ENCODE results near the gene SREK1IP1. TPM values are rescaled to one million over a fixed set of nuclear protein-coding genes. Genes with fewer than 3 reads are reported as not detected.

Gene SREK1IP1
- 23.8 TPM for polyA plus RNA-seq (2012; ENCODE audit: insufficient read length, low read depth)

DNA sequence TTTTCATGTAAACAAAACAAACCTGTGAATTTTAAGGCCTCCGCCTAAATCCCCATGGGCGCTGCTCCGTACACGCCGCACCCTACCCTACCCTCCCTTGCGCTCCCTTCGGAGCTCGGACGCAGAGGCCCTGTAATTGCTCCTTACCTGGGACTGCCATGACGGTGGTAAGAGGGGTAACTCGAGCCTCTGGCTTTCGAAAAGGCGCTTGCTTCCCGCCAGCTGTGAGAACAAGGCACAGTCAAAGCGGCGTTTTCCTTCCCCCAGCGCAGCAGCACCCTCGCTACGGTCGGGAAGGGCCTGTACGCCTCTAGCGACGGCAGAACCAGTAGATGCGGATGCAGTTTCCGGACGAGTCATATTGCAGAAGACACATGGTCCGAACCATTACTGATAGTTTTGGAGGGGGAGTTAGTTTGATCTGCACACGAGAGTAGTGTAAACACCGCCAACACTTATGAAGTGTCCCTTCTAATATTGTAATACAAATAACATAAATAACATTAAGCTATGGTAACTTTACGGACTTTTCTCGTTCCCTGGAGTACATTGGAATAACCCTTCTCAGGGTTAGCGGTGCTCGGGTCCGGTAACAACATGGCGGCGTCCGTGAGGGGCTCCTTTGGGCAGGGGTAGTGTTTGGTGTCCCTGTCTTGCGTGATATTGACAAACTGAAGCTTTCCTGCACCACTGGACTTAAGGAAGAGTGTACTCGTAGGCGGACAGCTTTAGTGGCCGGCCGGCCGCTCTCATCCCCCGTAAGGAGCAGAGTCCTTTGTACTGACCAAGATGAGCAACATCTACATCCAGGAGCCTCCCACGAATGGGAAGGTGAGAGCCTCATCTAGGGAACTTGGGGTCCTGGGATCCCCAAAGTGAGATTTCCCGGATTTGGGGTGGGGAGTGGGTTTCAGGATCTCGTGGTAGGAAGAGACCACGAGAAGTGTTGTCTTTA lies at the start of gene SREK1IP1, which contains the start of gene CWC27:
Gene SREK1IP1 (minus strand): TSS at position 334 of the 955 bp plus-strand sequence. CDS start 174 bp downstream, at position 160.
Gene CWC27 (plus strand): TSS at position 573 of the 955 bp plus-strand sequence. CDS start 217 bp downstream, at position 790.
- TF ChIP-seq TAF1 (IDR thresholded peaks at IDR 0.05; ENCODE audit: borderline replicate concordance, insufficient read depth, low read length) (peak; percentile 93; the same call in 1 of the 2 replicates), FOXP2 (optimal IDR thresholded peaks at IDR 0.05; ENCODE audit: borderline replicate concordance, extremely low read depth, extremely low read length, insufficient read depth) (peak; percentile 74), SIN3A (IDR thresholded peaks at IDR 0.05; ENCODE audit: borderline replicate concordance, insufficient read depth, low read length) (0 out of 2 replicates have a peak, but pooled peaks have one; percentile 31), POLR2AphosphoS5 (IDR thresholded peaks at IDR 0.05; ENCODE audit: low read depth, low read length) (peak; percentile 56; the same call in 1 of the 2 replicates)
- TF ChIP-seq, protein P1, sequence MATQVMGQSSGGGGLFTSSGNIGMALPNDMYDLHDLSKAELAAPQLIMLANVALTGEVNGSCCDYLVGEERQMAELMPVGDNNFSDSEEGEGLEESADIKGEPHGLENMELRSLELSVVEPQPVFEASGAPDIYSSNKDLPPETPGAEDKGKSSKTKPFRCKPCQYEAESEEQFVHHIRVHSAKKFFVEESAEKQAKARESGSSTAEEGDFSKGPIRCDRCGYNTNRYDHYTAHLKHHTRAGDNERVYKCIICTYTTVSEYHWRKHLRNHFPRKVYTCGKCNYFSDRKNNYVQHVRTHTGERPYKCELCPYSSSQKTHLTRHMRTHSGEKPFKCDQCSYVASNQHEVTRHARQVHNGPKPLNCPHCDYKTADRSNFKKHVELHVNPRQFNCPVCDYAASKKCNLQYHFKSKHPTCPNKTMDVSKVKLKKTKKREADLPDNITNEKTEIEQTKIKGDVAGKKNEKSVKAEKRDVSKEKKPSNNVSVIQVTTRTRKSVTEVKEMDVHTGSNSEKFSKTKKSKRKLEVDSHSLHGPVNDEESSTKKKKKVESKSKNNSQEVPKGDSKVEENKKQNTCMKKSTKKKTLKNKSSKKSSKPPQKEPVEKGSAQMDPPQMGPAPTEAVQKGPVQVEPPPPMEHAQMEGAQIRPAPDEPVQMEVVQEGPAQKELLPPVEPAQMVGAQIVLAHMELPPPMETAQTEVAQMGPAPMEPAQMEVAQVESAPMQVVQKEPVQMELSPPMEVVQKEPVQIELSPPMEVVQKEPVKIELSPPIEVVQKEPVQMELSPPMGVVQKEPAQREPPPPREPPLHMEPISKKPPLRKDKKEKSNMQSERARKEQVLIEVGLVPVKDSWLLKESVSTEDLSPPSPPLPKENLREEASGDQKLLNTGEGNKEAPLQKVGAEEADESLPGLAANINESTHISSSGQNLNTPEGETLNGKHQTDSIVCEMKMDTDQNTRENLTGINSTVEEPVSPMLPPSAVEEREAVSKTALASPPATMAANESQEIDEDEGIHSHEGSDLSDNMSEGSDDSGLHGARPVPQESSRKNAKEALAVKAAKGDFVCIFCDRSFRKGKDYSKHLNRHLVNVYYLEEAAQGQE (IDR thresholded peaks at IDR 0.05; ENCODE audit: insufficient read depth in 1 of 2, low read depth in 2 of 2, low read length in 2 of 2) = 0 out of 4 replicates have a peak, but pooled peaks of 1 of the 2 experiments have one; percentile 24

DNA sequence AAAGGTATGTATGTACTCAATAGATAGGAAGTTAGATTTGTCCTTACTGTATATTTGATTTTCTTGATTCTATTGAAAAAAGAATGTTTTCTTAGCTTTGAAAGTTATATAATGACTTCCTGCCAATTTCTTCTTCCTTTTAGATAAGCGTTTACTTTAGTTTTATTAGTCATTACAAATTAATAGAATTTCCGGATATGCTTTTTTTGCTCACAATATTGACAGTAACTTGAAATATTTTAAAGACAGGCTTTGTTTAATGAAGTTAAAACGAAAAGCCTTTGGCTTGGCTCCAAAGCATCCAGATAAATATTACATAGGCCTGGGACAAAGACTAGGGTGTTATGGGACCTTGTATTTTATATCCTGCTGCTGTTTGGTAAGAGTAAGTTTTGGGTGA lies 49.8 kb upstream of the SREK1IP1 start:
- TF ChIP-seq TAF1 (IDR thresholded peaks at IDR 0.05; ENCODE audit: borderline replicate concordance, insufficient read depth, low read length) (no peak), SIN3A (IDR thresholded peaks at IDR 0.05; ENCODE audit: borderline replicate concordance, insufficient read depth, low read length) (no peak), POLR2AphosphoS5 (IDR thresholded peaks at IDR 0.05; ENCODE audit: low read depth, low read length) (no peak), FOXP2 (optimal IDR thresholded peaks at IDR 0.05; ENCODE audit: borderline replicate concordance, extremely low read depth, extremely low read length, insufficient read depth) (no peak)
- TF ChIP-seq, protein P1 (IDR thresholded peaks at IDR 0.05; ENCODE audit: insufficient read depth in 1 of 2, low read depth in 2 of 2, low read length in 2 of 2) = no peak

DNA sequence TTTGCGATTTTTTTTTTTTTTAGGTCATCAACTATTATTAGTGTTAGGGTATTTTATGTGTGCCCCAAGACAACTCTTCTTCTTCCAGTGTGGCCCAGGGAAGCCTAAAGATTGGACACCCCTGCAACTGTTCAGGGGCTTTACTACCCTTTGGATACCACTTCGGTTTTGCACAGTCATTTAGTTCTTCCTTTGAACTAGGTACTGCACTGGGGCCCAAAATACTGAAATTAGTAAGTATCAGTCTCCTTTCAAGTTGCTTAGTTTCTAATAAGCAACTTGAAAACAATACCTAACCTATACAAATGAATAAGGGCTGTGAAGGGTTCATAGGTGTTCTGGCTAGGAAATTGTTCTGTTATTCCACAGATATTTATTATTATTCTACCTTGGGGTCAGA lies 45.6 kb upstream of the SREK1IP1 start:
- no peak for TF ChIP-seq SIN3A (IDR thresholded peaks at IDR 0.05; ENCODE audit: borderline replicate concordance, insufficient read depth, low read length)
- TF ChIP-seq, protein P1 (IDR thresholded peaks at IDR 0.05; ENCODE audit: insufficient read depth in 1 of 2, low read depth in 2 of 2, low read length in 2 of 2) = no peak
- TF ChIP-seq POLR2AphosphoS5 (IDR thresholded peaks at IDR 0.05; ENCODE audit: low read depth, low read length) = no peak
- TF ChIP-seq FOXP2 (optimal IDR thresholded peaks at IDR 0.05; ENCODE audit: borderline replicate concordance, extremely low read depth, extremely low read length, insufficient read depth) = no peak
- TF ChIP-seq TAF1 (IDR thresholded peaks at IDR 0.05; ENCODE audit: borderline replicate concordance, insufficient read depth, low read length) = no peak

DNA sequence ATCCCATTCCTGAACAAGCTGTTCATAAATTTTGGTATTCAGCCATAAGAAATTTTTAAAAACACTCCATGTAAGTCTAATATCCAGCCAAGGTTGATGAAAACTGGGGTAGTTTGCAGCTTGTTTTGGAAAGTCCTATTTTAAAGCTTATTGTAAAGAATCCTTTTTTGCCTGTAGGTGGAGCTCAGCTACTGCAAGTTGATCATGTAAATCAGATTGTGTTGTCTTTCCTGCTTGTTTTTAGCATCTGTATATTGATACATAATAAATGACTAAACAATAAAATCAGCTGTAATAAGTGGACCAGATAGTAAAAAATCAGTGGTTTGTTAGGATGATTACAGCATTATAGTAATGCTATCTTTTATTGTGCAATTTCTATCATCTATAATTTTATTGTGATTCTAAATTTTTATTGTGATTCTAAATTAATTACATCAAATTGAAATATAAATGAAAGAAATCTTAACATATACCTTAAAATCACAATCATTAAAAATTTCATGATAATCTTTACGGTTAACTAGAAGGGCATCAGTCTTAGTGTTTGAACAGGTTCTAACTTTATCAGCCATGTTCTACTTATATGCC lies 42.7 kb upstream of the SREK1IP1 start:
- TF ChIP-seq FOXP2 (optimal IDR thresholded peaks at IDR 0.05; ENCODE audit: borderline replicate concordance, extremely low read depth, extremely low read length, insufficient read depth) = no peak
- TF ChIP-seq, protein P1 (IDR thresholded peaks at IDR 0.05; ENCODE audit: insufficient read depth in 1 of 2, low read depth in 2 of 2, low read length in 2 of 2) = no peak
- no peak for TF ChIP-seq TAF1 (IDR thresholded peaks at IDR 0.05; ENCODE audit: borderline replicate concordance, insufficient read depth, low read length)
- TF ChIP-seq SIN3A (IDR thresholded peaks at IDR 0.05; ENCODE audit: borderline replicate concordance, insufficient read depth, low read length) = no peak
- TF ChIP-seq POLR2AphosphoS5 (IDR thresholded peaks at IDR 0.05; ENCODE audit: low read depth, low read length) = no peak

All from PFSK-1 (cell line).